Measurements from ENCODE around the gene FARP2.

The FARP2 gene

GRCh38 chr2:241483305-241483704, 127.2 kb downstream of the FARP2 start:
- TF ChIP-seq CTCF (IDR thresholded peaks at IDR 0.05; ENCODE audit: low read length) (no peak), EZH2 (IDR thresholded peaks at IDR 0.05; ENCODE audit: borderline replicate concordance, low read length) (no peak)
- Histone ChIP-seq H4K20me1 (ENCODE audit: insufficient read depth, low read length) (no peaks in the 10 kb centered on the region), H3F3A (ENCODE audit: insufficient read depth, low read length) (no peaks in the 10 kb centered on the region), H3K9me2 (ENCODE audit: low read depth, low read length) (no peaks in the 10 kb centered on the region), H3K4me1 (ENCODE audit: insufficient read depth, low read length, severe bottlenecking) (no peaks in the 10 kb centered on the region), H3K36me3 (ENCODE audit: insufficient read depth, low read length) (no peaks in the 10 kb centered on the region), H3K9me3 (ENCODE audit: low read length) (no peaks in the 10 kb centered on the region), H3K27me3 (ENCODE audit: insufficient read depth, low read length) (peaks cover 3% of the 10 kb centered on the region; the same call in 1 of the 2 replicates), H3K79me2 (ENCODE audit: insufficient read depth, low read length) (no peaks in the 10 kb centered on the region), H3K4me3 (ENCODE audit: low read depth, low read length, poor library complexity, severe bottlenecking) (no peak overlapping the region), H3K9ac (ENCODE audit: low read length) (no peak overlapping the region), H3K27ac (ENCODE audit: low read depth, low read length, poor library complexity, severe bottlenecking) (no peak overlapping the region), H2AFZ (ENCODE audit: low read length) (no peak overlapping the region), H3K4me2 (ENCODE audit: low read length) (no peak overlapping the region)

GRCh38 chr2:241485172-241485911, 129.3 kb downstream of the FARP2 start:
- H3K36me3 ChIP-seq (ENCODE audit: insufficient read depth, low read length): no peaks in the 10 kb centered on the region
- H4K20me1 ChIP-seq (ENCODE audit: insufficient read depth, low read length): no peaks in the 10 kb centered on the region
- no peaks in the 10 kb centered on the region for H3K9me3 ChIP-seq (ENCODE audit: low read length)
- H3K9me2 ChIP-seq (ENCODE audit: low read depth, low read length): no peaks in the 10 kb centered on the region
- no peak for TF ChIP-seq CTCF (IDR thresholded peaks at IDR 0.05; ENCODE audit: low read length)
- no peak for TF ChIP-seq EZH2 (IDR thresholded peaks at IDR 0.05; ENCODE audit: borderline replicate concordance, low read length)
- H3K4me3 ChIP-seq (ENCODE audit: low read depth, low read length, poor library complexity, severe bottlenecking): no peak overlapping the region
- H2AFZ ChIP-seq (ENCODE audit: low read length): no peak overlapping the region
- H3K27ac ChIP-seq (ENCODE audit: low read depth, low read length, poor library complexity, severe bottlenecking): no peak overlapping the region
- no peak overlapping the region for H3K9ac ChIP-seq (ENCODE audit: low read length)
- H3K4me2 ChIP-seq (ENCODE audit: low read length): no peak overlapping the region
- no peaks in the 10 kb centered on the region for H3K4me1 ChIP-seq (ENCODE audit: insufficient read depth, low read length, severe bottlenecking)
- no peaks in the 10 kb centered on the region for H3K79me2 ChIP-seq (ENCODE audit: insufficient read depth, low read length)
- H3F3A ChIP-seq (ENCODE audit: insufficient read depth, low read length): no peaks in the 10 kb centered on the region
- H3K27me3 ChIP-seq (ENCODE audit: insufficient read depth, low read length): peaks cover 12% of the 10 kb centered on the region

GRCh38 chr2:241489088-241489487, 133.0 kb downstream of the FARP2 start:
- no peaks in the 10 kb centered on the region for H3F3A ChIP-seq (ENCODE audit: insufficient read depth, low read length)
- H4K20me1 ChIP-seq (ENCODE audit: insufficient read depth, low read length): no peaks in the 10 kb centered on the region
- H3K27me3 ChIP-seq (ENCODE audit: insufficient read depth, low read length): peaks cover 21% of the 10 kb centered on the region
- TF ChIP-seq EZH2 (IDR thresholded peaks at IDR 0.05; ENCODE audit: borderline replicate concordance, low read length): no peak
- TF ChIP-seq CTCF (IDR thresholded peaks at IDR 0.05; ENCODE audit: low read length): no peak
- no peaks in the 10 kb centered on the region for H3K79me2 ChIP-seq (ENCODE audit: insufficient read depth, low read length)
- H3K4me2 ChIP-seq (ENCODE audit: low read length): no peak overlapping the region
- H3K4me3 ChIP-seq (ENCODE audit: low read depth, low read length, poor library complexity, severe bottlenecking): no peak overlapping the region
- H2AFZ ChIP-seq (ENCODE audit: low read length): no peak overlapping the region
- peaks cover 3% of the 10 kb centered on the region; the same call in 1 of the 2 replicates for H3K36me3 ChIP-seq (ENCODE audit: insufficient read depth, low read length)
- H3K4me1 ChIP-seq (ENCODE audit: insufficient read depth, low read length, severe bottlenecking): no peaks in the 10 kb centered on the region
- H3K27ac ChIP-seq (ENCODE audit: low read depth, low read length, poor library complexity, severe bottlenecking): no peak overlapping the region
- no peaks in the 10 kb centered on the region for H3K9me2 ChIP-seq (ENCODE audit: low read depth, low read length)
- no peak overlapping the region for H3K9ac ChIP-seq (ENCODE audit: low read length)
- no peaks in the 10 kb centered on the region for H3K9me3 ChIP-seq (ENCODE audit: low read length)
